Measurements from ENCODE around the gene VMP1. TPM values are rescaled to one million over a fixed set of nuclear protein-coding genes. Genes with fewer than 3 reads are reported as not detected.

Gene VMP1
- total and polyA plus RNA-seq, 2 of the 4 experiments (the other 2 are of a cell fraction), result 89.8 to 197 TPM

DNA sequence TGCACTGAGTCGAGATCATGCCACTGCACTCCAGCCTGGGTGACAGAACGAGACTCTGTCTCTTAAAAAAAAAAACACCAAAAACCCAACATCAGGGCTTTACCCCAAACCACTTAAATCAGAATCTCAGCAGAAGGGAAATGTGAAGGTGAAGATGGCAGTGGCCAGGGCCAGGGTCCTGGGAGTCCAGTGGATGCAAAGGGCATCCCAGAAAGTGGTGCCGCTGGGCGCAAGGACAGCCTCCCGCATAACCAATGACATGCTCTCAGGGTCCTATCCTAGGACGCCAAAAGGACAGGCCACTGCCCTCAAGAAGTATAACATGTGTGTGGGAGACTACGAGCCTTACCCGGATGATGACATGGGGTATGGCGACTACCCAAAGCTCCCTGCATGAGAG, 177.4 kb downstream of the VMP1 start:
- no peak overlapping the region for H3K27ac ChIP-seq (ENCODE audit: insufficient read depth, low read length)
- no peak overlapping the region for H2BK20ac ChIP-seq (ENCODE audit: low read depth, low read length)
- H4K91ac ChIP-seq (ENCODE audit: insufficient read depth, low read depth, low read length), result no peak overlapping the region
- no peak overlapping the region for H4K8ac ChIP-seq (ENCODE audit: low read depth in 2 of 2, low read length in 2 of 2)
- no peaks in the 10 kb centered on the region for H4K20me1 ChIP-seq (ENCODE audit: insufficient read depth, low read length)
- no peak overlapping the region for H3K4me2 ChIP-seq (ENCODE audit: low read depth, low read length)
- H3K23ac ChIP-seq (ENCODE audit: low read depth, low read length), result no peak overlapping the region
- H2AK5ac ChIP-seq (ENCODE audit: low read depth, low read length), result no peak overlapping the region
- dilution Hi-C loops (cut with HindIII; ENCODE audit: low sequenced_read_pairs, unreplicated experiment), result no loop called here
- no peak overlapping the region for H2AK9ac ChIP-seq (replicated peaks; ENCODE audit: low read depth, low read length, poor library complexity)
- DNase-seq (no peak), ATAC-seq (ENCODE audit: low read depth) (no peak)
- WGBS, 2 experiments (ENCODE audit: extremely low coverage in 2 of 2, insufficient read length in 1 of 2), result no CpG with 5 or more reads among the region's 9 CpGs
- H4K5ac ChIP-seq (ENCODE audit: low read depth, low read length), result no peak overlapping the region
- peaks cover 6 to 9% of the 10 kb centered on the region in 2 experiments; a peak in 1 of 4 replicates for H3K79me1 ChIP-seq (ENCODE audit: low read depth in 1 of 2, low read length in 2 of 2)
- H2AFZ ChIP-seq (replicated peaks; ENCODE audit: low read length, poor library complexity), result no peak overlapping the region
- no peak overlapping the region for H3K18ac ChIP-seq (ENCODE audit: low read depth, low read length)
- POLR2A ChIA-PET (ENCODE audit: unreplicated experiment), result no interaction called here
- no peak overlapping the region for H3K14ac ChIP-seq (replicated peaks; ENCODE audit: low read depth, low read length)
- intact Hi-C loops (cut with micrococcal nuclease), result no loop called here
- H3K27me3 ChIP-seq (ENCODE audit: control insufficient read depth, insufficient read depth, low read length), result no peaks in the 10 kb centered on the region
- in situ Hi-C loops (cut with MboI; ENCODE audit: low sequenced_read_pairs), result no loop called here
- H3K9me3 ChIP-seq (ENCODE audit: control insufficient read depth, insufficient read depth, low read length), result no peaks in the 10 kb centered on the region
- no peak overlapping the region for H2BK15ac ChIP-seq (ENCODE audit: low read depth, low read length)
- H3K36me3 ChIP-seq (ENCODE audit: control insufficient read depth, insufficient read depth, low read length), result peaks cover 12% of the 10 kb centered on the region
- CTCF ChIA-PET, result no interaction called here
- no TSS peak for BruUV-seq (replicated peaks)
- no peak overlapping the region for H2BK120ac ChIP-seq (ENCODE audit: low read depth, low read length)
- no peak overlapping the region for H3K9ac ChIP-seq (ENCODE audit: low read depth, low read length)
- H3K4me3 ChIP-seq (ENCODE audit: insufficient read depth, low read depth, low read length), result no peak overlapping the region
- H3K4ac ChIP-seq (ENCODE audit: low read depth, low read length), result no peak overlapping the region
- H3K56ac ChIP-seq (ENCODE audit: extremely low read depth, insufficient read depth, low read length), result no peak overlapping the region
- no peaks in the 10 kb centered on the region for H3K9me1 ChIP-seq (ENCODE audit: insufficient read depth, low read length)
- no peaks in the 10 kb centered on the region for H3K4me1 ChIP-seq (ENCODE audit: control insufficient read depth, insufficient read depth, low read length)
- H2BK5ac ChIP-seq (ENCODE audit: low read depth, low read length, poor library complexity, severe bottlenecking), result no peak overlapping the region
- no peak for TF ChIP-seq MXI1 (IDR thresholded peaks at IDR 0.05; ENCODE audit: borderline replicate concordance, low read depth, low read length)
- no peak for TF ChIP-seq RAD21 (IDR thresholded peaks at IDR 0.05; ENCODE audit: low read length)
- no peak for TF ChIP-seq RCOR1 (IDR thresholded peaks at IDR 0.05; ENCODE audit: insufficient replicate concordance, low read length)
- no peak for TF ChIP-seq CHD1 (IDR thresholded peaks at IDR 0.05; ENCODE audit: low read depth, low read length)
- no peak for TF ChIP-seq NFE2L2 (IDR thresholded peaks at IDR 0.05; ENCODE audit: low read depth, low read length)
- TF ChIP-seq SMC3 (IDR thresholded peaks at IDR 0.05; ENCODE audit: low read depth, low read length), result no peak
- TF ChIP-seq BHLHE40 (IDR thresholded peaks at IDR 0.05; ENCODE audit: low read depth, low read length), result no peak
- no peak for TF ChIP-seq ELK1 (IDR thresholded peaks at IDR 0.05; ENCODE audit: borderline replicate concordance, low read depth, low read length)
- no peak for TF ChIP-seq RFX5 (IDR thresholded peaks at IDR 0.05; ENCODE audit: low read depth, low read length)

Measured in IMR-90 (cell line).